Measurements from ENCODE around the gene SLC9A1.

Gene SLC9A1

GRCh38 chr1:27101696-27102095 lies 53.2 kb downstream of the SLC9A1 start:
- DNase-seq = no peak

- DNase-seq = no peak
These were observed 53.9 kb downstream of the SLC9A1 start for GRCh38 chr1:27101054-27101491.

GRCh38 chr1:27100335-27101053 lies 54.4 kb downstream of the SLC9A1 start:
- DNase-seq = no peak

GRCh38 chr1:27099587-27100334 lies 55.2 kb downstream of the SLC9A1 start:
- DNase-seq = no peak

- DNase-seq = no peak
These were observed 55.8 kb downstream of the SLC9A1 start for GRCh38 chr1:27099135-27099586.

- DNase-seq = no peak
These were observed 56.3 kb downstream of the SLC9A1 start for GRCh38 chr1:27098431-27099134.

- DNase-seq = peak; percentile 77
These were observed 57.4 kb downstream of the SLC9A1 start for GRCh38 chr1:27097484-27097917.

- DNase-seq = no peak
These were observed 59.3 kb downstream of the SLC9A1 start for GRCh38 chr1:27095576-27095975.

- DNase-seq = no peak
These were observed 62.0 kb downstream of the SLC9A1 start for GRCh38 chr1:27092888-27093287.

- DNase-seq = no peak
These were observed 64.0 kb downstream of the SLC9A1 start for GRCh38 chr1:27090911-27091310.

GRCh38 chr1:27087371-27088220 lies 67.3 kb downstream of the SLC9A1 start:
- DNase-seq = no peak

GRCh38 chr1:27086628-27087027 lies 68.3 kb downstream of the SLC9A1 start:
- no peak for DNase-seq

- DNase-seq = no peak
These were observed 68.9 kb downstream of the SLC9A1 start for GRCh38 chr1:27086026-27086425.

- no peak for DNase-seq
These were observed 70.8 kb downstream of the SLC9A1 start for GRCh38 chr1:27084107-27084506.

- DNase-seq = no peak
These were observed 77.0 kb downstream of the SLC9A1 start for GRCh38 chr1:27077968-27078367.

- no peak for DNase-seq
These were observed 78.1 kb downstream of the SLC9A1 start for GRCh38 chr1:27076803-27077202.

GRCh38 chr1:27074175-27074780 lies 80.6 kb downstream of the SLC9A1 start:
- DNase-seq = no peak

GRCh38 chr1:27071049-27071416 lies 83.9 kb downstream of the SLC9A1 start:
- no peak for DNase-seq

GRCh38 chr1:27070390-27071048 lies 84.4 kb downstream of the SLC9A1 start:
- DNase-seq = no peak

- no peak for DNase-seq
These were observed 86.0 kb downstream of the SLC9A1 start for GRCh38 chr1:27068922-27069321.

GRCh38 chr1:27065999-27066630 lies 88.8 kb downstream of the SLC9A1 start:
- DNase-seq = no peak

Measured in CD4-positive, alpha-beta T cell treated with Interleukin-12 subunit alpha and Interleukin-12 subunit beta, for 1 hour (primary cell).